Stimulated activated CD4-positive, alpha-beta T cell treated with anti-CD3 and anti-CD28 coated beads, Interleukin-1b, Interleukin-23, amount 100 ng/mL, for 4 hours (primary cell): Measurements from ENCODE around the gene SMAD6.

Experiments
- DNase-seq, 2 donors: peaks; one replicate each; pipeline ENCODE4 v3.0.0-alpha.2; 2020; ENCODE audit warnings: low read depth in 2 of 2

The SMAD6 gene

DNA sequence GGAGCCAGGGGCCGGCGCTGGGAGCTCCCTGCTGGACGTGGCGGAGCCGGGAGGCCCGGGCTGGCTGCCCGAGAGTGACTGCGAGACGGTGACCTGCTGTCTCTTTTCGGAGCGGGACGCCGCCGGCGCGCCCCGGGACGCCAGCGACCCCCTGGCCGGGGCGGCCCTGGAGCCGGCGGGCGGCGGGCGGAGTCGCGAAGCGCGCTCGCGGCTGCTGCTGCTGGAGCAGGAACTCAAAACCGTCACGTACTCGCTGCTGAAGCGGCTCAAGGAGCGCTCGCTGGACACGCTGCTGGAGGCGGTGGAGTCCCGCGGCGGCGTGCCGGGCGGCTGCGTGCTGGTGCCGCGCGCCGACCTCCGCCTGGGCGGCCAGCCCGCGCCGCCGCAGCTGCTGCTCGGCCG is 1.5 kb downstream of the SMAD6 start:
- peak in 1 of 2 donors; percentile 13 for DNase-seq

DNA sequence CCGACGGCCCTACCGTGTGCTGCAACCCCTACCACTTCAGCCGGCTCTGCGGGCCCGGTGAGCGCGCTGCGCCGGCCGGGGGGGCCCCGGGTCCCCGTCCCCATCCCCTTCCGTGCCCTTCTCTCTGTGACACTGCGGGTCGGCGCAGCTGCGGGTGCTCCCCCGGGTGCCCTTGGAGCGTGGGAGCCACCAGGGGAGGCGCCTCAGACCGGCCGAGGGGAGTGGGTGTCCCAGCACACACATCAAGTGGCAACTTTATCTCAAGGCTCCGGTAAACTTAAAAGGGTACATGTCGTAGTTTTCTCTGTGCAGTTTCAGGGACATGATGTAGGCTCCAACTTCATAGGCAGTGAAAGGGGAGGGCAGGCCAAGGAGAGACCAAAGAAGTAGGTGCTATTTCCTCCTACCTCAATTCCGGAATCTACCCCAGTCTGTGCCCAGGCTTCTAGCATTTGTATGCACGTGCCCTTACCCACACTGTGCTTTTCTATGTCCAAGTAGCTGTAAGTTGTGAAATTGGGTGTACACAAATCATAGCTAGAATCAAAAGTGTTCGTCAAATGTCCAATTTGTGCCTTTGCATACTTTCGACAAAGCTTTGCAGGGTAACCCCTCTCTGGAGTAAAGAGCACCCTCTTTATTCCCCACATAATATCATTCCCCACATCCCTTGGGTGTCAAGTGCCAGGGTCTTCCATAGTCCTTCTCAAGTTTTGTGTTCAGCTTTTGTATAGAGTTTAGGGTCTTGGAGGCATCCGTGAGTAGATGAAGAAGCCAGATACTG is 2.2 kb downstream of the SMAD6 start:
- DNase-seq = no peak

- DNase-seq = no peak
Measured at GRCh38 chr15:66704803-66705153, 2.7 kb downstream of the SMAD6 start.

DNA sequence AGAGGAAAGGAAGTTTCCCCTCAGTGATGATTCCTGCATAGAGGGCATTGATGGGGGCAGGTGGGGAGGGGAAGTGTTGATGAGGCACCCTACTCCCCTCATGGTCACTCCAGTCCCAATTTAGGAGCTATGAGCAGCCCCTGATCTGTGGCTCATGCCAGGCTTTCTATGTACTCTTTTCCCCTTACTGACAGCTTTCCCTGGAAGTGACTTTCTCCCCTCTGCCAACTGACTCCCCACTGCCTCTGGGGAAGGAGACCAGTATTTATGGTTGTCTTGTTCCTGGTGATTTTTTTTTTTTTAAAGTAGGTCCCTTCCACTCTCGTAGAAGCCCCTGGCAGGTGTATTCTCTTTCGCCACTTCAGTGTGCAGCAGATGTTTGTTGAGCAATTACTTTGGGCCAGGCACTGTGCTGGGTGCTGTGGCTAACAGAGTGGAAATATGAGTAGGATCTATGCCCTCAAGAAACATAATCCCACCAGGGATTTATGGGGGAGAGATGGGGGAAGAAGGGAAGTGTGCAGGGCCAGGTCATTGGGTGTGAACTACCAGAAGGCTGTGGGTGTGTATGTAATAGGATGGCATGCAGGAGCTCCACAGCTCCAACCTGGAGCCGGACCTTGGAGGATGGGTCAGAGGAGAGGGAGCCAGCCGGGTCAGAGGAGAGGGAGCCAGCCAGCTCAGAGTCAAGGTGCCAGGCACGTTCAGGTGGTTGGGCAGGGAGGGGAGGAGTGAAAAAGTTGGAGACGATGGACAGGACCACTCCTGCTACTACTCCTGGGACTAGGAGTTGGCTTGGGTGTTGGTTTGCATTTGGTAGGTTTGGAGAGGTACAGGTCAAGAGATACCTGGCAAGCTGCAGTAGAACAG is 3.5 kb downstream of the SMAD6 start:
- no peak for DNase-seq

DNA sequence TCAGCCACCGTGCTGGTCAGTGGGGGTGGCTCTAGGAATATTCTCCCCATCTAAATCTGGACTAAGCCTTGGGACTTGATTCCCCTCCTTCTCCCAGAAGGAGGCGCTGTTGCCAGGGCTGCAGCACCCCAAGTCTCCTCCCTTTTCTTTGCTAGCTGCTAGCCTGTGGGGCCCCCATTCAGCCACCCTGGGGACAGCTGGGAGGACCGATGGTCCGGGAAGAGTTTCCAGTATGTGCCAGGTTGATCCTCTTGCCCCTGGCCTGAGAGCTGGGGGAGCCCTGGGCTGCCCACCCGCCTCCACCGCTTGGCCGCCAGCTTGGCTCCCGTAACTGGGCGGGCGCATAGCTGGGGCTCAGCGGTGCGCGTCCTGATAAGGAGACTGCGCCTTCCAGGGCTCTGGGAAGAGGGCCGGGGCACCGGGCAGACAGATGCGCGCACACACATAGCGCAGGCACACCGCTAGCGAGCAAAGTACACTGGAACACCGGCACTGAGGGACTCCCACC is 4.2 kb downstream of the SMAD6 start:
- DNase-seq = no peak

- no peak for DNase-seq
Measured at GRCh38 chr15:66706840-66707239, 4.8 kb downstream of the SMAD6 start.

- no peak for DNase-seq
Measured at GRCh38 chr15:66707310-66708082, 5.5 kb downstream of the SMAD6 start.

GRCh38 chr15:66708389-66708788 is 6.4 kb downstream of the SMAD6 start:
- DNase-seq = no peak

DNA sequence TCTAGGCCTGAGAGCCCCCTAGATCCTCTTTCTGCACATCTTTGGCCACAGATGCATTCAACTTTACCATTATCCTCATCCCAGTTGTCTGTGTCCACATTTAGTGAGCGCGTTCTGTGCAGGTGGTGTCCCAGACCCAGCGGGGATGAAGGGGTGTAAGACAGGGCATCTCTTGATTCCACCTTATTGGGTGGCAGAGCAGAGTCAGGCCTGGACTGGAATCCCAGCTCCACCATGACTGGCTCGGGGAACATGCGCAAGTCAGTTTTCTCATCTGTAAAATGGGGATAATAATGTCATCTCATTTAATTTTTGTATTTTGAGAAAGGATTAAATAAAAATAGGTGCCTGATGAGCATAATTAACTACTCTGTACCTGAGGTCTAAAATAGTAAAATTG is 7.8 kb downstream of the SMAD6 start:
- no peak for DNase-seq

DNA sequence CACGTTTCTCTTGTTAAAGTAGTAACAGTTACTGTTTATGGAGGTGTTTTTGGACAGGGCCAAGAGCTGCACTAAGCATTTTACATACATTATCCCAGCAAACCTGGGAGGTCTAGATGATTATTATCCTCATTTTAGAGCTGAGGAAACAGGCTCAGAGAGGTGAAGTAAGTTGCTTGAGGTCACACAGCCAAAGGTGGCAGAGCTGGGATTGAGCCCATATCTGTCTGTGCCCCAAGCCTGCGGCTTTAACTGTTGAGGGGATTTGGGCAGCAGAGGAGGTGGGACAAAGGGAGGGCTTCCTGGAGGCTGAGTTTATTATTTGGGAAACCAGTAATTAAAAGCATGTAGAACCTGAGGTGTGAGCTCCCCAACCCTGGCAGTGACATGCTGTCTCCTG is 9.2 kb downstream of the SMAD6 start:
- DNase-seq = no peak

GRCh38 chr15:66711862-66712261 is 9.8 kb downstream of the SMAD6 start:
- DNase-seq = no peak

DNA sequence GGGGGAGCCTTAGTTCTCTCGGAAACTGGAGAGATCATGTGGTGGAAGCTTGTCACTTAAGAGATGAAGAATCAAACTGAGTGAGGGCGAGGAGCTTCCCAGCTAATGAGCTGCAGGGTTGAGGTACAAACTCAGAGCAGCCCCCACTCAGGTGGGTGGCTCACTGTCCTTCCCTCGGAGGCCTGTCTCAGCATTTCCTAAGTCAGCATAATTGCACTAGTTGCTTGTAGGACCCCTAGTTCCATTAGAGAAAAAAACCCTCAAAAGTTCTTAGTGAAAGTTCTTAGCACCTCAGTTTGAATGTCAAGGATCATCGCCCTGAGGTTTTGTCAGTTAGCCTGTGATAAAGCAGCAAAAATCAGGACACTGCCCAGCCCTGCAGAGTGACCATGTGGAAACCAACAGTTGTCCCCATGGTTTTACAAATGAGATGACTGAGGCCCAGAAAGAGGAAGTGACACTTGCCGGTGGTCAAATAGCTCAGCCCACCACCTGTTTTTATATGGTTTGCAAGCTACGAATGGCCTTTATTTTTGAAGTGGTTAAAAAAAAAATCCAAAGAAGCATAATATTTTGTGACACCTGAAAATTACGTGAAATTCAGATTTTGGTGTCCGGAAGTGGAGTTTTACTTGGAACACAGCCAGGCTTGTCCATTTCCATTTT is 11.9 kb downstream of the SMAD6 start:
- no peak for DNase-seq

DNA sequence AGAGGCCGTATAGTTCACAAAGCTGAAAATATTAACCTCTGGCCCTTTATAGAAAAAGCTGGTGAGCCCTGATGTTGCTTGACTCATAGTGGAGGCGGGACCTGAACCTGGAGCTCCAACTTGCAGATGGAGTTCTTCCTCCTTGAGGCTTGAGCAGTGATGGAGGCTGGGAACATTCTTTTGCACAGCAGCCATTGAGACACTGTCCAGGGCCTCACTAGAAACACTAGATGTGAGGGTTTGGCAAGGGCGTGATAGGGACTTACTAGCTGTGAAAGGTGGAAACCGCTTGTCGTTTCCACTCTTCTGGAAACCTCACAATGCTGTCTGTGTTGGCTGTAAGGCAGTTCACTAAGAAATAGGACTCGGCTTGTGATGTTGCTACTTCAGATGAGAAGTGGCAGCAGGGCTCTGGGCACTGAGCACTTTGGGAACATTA is 12.5 kb downstream of the SMAD6 start:
- no peak for DNase-seq

DNA sequence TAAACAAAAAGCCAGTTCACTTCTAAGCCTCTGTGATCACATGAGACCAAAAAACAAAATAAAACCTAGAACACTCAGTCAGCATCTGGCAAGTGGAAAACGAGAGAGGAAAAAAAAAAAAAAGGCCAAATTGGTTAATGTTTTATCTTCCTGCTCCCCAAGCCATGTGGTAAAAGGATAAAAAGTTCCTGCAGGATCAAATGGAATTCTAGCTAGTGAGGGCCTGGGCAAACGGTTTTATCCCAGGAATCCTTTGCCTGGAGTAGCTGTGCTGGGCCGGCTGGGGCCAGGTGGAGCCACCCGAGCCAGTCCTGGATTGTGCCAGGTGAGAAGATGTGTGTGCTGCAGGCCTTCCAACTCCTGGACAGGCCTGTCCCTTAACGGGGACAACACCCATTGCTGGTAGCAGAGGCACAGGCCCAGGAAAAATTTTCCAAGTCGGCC is 13.2 kb downstream of the SMAD6 start:
- no peak for DNase-seq

DNA sequence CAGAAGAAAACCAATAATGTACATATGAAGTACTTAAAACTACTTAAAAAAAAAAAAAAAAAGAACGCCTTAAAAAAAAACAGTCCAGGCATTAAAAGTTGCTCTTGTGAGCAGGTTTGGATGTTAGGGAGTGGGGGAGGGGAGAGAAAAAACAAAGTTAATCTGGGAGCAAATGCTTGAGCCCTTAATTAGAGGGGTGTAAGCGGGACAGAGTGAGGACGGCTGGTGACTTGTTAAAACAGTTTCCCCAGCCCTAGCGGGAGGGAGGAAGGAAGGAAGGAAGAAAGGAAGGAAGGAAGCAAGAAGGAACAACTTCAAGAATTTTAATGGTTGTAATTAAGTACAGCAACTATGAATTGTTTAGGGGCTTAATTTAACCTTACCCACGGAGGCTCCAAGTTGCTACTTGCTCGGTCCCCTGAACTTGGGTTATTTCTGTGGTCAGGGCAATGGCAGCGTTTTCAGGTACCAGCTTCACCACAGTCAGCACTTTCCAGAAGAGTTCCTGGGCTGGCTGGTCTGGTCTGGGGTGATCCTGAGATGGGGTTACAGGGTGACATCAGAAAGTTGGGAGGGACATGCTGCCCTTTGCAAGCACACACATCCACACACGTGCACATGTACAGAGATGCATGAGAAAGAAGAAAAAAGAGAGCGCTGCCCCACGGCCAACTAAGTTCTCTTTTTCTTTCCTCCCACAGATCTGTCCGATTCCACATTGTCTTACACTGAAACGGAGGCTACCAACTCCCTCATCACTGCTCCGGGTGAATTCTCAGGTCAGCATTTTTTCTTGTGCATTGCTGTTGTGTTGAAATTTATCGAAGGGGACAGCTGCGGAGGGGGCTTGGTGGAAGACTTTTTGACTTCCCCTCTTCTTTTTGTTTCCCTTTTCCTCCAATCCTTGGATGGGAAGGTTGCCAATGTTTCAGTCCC is 14.0 kb downstream of the SMAD6 start:
- no peak for DNase-seq

GRCh38 chr15:66716656-66717020 is 14.6 kb downstream of the SMAD6 start:
- no peak for DNase-seq

GRCh38 chr15:66718220-66718988 is 16.4 kb downstream of the SMAD6 start:
- no peak for DNase-seq

GRCh38 chr15:66719471-66719870 is 17.4 kb downstream of the SMAD6 start:
- DNase-seq = no peak

- DNase-seq = no peak
Measured at GRCh38 chr15:66720206-66721010, 18.4 kb downstream of the SMAD6 start.
